ENCODE measurements around the gene SERPINA1. TPM values are rescaled to one million over a fixed set of nuclear protein-coding genes. Genes with fewer than 3 reads are reported as not detected.

Gene SERPINA1
- total and polyA plus RNA-seq, 2 of the 13 experiments (the other 11 are each of a cell fraction or from before 2014, with no cell fraction given) = 3,266 to 11,015 TPM

DNA sequence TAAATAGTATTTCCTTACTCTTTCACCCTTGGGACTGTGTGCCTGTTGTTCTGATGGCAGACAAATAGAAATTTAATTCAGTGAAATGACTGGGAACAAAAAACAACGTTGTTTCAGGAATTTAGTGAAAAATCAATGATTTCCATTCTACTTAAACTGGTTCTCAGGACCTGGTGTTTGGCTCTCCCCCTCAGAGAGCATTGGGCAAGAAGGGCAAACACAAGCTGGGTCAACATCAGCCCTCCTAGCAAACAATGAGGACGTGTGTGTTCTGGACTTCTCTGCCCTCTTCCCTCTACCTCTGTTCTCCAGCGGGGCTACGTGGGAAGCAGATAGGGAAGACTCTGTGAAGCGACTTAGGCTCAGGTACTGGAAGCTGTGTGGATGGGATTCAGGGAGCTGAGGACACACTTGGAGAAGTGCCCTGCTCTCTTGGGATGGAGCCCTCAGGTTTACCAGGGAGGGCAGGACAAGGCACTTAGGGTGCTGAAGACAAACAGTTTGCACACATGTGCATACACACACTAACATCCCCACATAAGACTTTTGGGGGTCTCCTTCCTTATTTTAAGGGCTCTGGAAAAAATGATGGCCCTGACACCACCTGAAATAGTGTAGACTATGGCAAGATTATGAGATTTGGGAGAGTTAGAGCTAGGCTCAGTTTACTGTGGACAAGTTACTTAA lies 7.6 kb upstream of the SERPINA1 start (continued):
- TF ChIP-seq RFX5 (IDR thresholded peaks at IDR 0.05; ENCODE audit: low read depth, low read length) (no peak), KDM5A (IDR thresholded peaks at IDR 0.05; ENCODE audit: borderline replicate concordance, low read length) (no peak; the same call in 1 of the 2 replicates), ZSCAN21 (CRISPR knock-in tag; IDR thresholded peaks at IDR 0.05; ENCODE audit: borderline replicate concordance) (peak; percentile 89; the same call in 1 of the 2 replicates), RFX1 (IDR thresholded peaks at IDR 0.05) (no peak), FOXP1 (IDR thresholded peaks at IDR 0.05) (peak; percentile 61; the same call in 1 of the 2 replicates), FOXP1 (CRISPR knock-in tag; IDR thresholded peaks at IDR 0.05) (peak; percentile 95), GTF2F1 (IDR thresholded peaks at IDR 0.05; ENCODE audit: low read length) (no peak), ZBTB3 (CRISPR knock-in tag; IDR thresholded peaks at IDR 0.05; ENCODE audit: borderline replicate concordance, low read depth) (peak; percentile 46; the same call in 1 of the 2 replicates), XBP1 (CRISPR knock-in tag; IDR thresholded peaks at IDR 0.05) (no peak), CENPT (CRISPR knock-in tag; IDR thresholded peaks at IDR 0.05; ENCODE audit: low read depth) (no peak), ZBTB26 (CRISPR knock-in tag; IDR thresholded peaks at IDR 0.05; ENCODE audit: borderline replicate concordance) (peak; percentile 92), RORA (CRISPR knock-in tag; IDR thresholded peaks at IDR 0.05) (no peak), STAT6 (CRISPR knock-in tag; IDR thresholded peaks at IDR 0.05; ENCODE audit: borderline replicate concordance) (peak; percentile 47; the same call in 1 of the 2 replicates), RFXAP (CRISPR knock-in tag; IDR thresholded peaks at IDR 0.05; ENCODE audit: borderline replicate concordance) (peak; percentile 71; the same call in 1 of the 2 replicates), IKZF1 (IDR thresholded peaks at IDR 0.05) (no peak)
- TF ChIP-seq, protein P1, sequence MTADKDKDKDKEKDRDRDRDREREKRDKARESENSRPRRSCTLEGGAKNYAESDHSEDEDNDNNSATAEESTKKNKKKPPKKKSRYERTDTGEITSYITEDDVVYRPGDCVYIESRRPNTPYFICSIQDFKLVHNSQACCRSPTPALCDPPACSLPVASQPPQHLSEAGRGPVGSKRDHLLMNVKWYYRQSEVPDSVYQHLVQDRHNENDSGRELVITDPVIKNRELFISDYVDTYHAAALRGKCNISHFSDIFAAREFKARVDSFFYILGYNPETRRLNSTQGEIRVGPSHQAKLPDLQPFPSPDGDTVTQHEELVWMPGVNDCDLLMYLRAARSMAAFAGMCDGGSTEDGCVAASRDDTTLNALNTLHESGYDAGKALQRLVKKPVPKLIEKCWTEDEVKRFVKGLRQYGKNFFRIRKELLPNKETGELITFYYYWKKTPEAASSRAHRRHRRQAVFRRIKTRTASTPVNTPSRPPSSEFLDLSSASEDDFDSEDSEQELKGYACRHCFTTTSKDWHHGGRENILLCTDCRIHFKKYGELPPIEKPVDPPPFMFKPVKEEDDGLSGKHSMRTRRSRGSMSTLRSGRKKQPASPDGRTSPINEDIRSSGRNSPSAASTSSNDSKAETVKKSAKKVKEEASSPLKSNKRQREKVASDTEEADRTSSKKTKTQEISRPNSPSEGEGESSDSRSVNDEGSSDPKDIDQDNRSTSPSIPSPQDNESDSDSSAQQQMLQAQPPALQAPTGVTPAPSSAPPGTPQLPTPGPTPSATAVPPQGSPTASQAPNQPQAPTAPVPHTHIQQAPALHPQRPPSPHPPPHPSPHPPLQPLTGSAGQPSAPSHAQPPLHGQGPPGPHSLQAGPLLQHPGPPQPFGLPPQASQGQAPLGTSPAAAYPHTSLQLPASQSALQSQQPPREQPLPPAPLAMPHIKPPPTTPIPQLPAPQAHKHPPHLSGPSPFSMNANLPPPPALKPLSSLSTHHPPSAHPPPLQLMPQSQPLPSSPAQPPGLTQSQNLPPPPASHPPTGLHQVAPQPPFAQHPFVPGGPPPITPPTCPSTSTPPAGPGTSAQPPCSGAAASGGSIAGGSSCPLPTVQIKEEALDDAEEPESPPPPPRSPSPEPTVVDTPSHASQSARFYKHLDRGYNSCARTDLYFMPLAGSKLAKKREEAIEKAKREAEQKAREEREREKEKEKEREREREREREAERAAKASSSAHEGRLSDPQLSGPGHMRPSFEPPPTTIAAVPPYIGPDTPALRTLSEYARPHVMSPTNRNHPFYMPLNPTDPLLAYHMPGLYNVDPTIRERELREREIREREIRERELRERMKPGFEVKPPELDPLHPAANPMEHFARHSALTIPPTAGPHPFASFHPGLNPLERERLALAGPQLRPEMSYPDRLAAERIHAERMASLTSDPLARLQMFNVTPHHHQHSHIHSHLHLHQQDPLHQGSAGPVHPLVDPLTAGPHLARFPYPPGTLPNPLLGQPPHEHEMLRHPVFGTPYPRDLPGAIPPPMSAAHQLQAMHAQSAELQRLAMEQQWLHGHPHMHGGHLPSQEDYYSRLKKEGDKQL (CRISPR knock-in tag; IDR thresholded peaks at IDR 0.05; ENCODE audit: low read depth) = peak; percentile 91
- TF ChIP-seq, protein P2, sequence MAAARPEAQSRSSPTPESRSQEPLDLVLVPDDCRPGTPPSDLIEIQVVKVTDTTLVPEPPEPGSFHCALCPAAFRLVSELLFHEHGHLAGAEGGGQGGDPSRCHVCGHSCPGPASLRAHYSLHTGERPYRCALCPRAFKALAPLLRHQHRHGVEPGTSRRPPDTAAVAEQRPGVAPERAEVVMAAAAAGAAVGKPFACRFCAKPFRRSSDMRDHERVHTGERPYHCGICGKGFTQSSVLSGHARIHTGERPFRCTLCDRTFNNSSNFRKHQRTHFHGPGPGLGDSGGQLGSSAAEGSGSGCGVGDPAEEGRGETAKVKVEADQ (CRISPR knock-in tag; IDR thresholded peaks at IDR 0.05; ENCODE audit: borderline replicate concordance) = peak; percentile 76; the same call in 1 of the 2 replicates
- TF ChIP-seq, protein P3, sequence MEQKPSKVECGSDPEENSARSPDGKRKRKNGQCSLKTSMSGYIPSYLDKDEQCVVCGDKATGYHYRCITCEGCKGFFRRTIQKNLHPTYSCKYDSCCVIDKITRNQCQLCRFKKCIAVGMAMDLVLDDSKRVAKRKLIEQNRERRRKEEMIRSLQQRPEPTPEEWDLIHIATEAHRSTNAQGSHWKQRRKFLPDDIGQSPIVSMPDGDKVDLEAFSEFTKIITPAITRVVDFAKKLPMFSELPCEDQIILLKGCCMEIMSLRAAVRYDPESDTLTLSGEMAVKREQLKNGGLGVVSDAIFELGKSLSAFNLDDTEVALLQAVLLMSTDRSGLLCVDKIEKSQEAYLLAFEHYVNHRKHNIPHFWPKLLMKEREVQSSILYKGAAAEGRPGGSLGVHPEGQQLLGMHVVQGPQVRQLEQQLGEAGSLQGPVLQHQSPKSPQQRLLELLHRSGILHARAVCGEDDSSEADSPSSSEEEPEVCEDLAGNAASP (CRISPR knock-in tag; IDR thresholded peaks at IDR 0.05; ENCODE audit: borderline replicate concordance) = peak; percentile 86; the same call in 1 of the 2 replicates
